ENCODE data around the gene MSI2.

MSI2 gene

DNA sequence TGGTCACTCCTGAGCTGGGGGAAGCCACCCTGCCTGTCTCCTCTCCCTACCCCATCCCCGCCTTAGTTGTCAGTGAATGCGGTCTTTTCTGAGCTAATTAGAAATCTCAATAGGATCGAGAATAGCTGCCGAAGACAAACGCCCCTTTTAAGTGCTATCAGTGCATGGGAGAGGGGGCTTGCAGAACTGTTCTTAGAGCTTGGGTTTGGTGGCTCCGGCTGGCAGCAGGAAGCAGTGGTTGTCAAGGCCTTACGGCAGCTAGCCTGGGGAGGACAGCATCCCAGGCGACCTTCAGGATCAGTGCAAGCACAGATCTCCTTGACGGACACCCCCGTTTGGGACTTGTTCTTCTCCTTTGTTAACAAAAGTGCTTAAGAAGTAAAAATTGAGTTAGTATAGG lies 293.7 kb downstream of the MSI2 start:
- DNase-seq, result no peak

DNA sequence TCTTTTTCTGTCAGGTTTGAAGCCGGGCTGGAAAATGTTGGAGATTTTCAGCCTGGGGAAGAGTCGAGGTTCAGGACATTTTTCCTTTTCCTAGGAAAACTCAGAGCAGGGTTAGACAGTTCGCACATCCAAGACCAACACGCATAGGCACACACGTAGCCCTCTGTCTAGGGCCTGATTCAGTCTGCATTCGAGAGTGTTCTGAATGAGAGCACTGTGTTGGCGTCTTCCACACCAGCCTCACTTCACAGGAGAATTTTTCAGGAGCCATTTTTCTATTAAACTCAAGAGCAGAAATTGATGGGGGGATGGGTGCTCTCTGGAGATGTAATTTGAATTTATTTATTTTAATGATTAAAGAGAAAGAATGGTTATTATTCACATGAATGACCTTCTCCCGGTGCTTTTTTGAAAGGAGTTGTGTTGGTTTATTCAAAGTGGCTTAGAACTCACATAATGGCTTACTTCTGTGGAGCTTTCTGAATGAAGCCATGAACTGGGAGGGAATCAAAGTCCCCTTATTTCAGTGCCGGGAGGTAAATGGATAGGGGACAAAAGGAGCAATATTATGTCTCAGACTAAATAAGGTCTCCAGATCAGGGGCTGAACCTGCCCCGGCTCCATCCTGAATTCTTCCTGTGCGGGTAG lies 294.5 kb downstream of the MSI2 start:
- DNase-seq, result no peak

DNA sequence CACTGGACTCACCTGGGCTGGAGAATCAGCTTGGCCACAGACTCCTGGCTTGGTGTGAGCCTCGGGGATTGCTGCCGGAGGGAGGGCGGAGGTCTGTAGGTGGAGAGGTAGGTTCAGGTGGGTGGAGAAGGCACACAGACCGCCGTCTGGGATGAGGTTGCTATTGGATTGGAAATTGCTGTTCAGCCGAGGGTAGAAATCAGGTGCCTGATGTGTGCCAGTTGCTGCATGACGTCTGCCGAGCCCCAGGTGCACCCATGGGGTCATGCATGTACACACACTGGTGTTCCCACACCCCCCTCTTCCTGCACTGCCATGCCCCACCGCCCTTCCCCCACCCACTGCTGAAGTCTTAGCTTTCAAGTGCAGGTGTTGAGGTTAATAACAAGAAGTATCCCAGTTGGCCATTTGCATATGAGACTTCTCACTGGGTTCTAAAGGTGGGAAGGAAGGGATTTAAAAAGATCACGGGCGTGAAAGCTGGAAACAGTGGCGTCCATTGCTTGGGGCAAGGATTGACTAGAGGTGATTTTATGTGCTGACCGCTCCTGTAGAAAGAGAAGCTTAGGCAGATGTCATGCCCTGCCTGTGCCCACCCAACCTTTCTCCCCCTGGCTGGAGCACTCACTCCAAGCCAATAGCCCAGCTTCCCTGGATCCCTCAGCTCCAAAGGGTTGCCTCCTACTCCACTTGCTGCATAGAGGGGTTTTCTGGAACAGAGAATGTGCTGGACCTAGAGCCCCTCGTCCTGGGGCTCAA lies 295.2 kb downstream of the MSI2 start:
- DNase-seq, result peak; percentile 11

DNA sequence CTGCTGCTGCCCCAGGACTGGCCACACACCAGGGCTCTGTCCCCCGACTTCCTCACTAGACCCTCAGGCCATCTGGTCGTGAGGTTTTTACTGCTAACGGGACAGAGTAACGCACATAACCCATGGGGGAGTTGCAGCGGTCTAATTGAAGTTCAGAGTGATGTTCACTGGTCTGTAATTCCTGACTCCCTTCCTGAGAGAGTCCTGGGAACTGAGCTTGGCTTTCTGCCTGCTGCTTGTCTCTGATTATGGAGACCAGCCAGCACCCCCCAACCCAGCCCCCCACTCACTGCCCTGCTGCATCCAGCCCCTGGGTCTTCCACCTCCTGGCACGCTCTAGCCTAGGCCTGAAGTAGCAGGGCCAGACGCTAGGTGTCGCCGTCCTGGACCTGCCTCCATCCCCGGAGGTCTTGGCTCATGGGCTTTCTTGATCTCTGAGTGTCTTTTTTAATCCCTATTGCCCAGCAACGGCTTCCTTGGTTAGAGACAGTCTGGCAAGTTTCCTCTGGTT lies 295.8 kb downstream of the MSI2 start:
- peak; percentile 41 for DNase-seq

DNA sequence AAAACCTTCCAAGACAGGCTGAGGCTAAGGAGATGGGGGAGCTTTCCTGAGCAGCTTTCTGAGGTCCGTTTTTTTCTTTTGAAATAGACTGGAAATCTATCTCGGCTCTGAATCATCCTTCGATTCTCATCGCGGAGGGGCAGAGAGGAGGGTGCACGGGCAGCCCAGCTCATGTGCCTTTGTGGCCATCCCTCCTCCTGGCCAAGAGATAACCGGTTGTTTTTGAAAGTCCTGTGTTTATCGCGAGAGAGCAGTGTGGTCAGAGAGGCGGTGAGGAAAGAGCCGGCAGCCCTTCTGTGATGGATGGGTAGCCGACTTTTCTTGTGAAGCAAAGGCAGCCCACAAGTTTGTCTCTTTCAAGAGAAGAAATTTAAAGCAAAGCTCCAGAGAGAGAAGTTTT lies 297.2 kb downstream of the MSI2 start:
- DNase-seq, result no peak

DNA sequence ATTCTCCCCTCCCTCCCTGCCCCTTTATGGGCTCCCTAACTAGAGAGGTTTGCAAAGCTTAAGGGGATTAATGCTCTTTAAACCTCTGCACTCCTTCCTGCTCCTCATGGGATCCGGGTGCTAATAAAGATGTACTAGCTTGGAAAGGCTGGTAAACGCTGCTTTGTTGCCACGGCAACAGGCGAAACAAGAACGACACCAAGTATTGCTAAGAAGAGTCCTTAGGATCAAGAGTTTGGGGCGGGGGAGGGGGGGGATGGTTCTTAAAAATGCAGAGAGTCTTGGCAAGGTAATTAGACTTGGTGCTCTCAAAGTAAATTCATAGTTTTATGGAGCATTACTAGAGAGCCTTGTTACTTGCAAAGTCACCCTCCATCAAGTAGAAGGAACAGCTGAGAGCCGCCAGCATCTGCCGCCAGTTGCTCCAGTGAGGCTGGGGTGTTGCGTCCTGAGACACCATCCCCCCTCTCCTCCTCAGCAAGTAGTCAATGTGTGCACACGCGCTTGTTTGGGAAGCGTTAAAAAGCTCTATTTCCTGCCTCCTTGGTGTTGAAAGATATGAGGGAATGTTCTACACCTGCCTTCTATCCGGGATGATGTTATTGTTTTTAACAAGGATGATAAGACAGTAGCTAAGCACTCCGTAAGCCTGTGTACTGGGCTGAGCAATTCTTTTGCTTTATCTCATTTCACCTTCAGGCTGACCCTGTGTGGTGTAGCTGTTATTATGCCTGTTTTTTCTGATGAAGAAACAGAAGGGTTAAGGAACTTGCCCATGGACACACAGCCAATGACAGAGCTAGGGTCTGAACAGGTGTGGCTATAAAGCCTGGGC lies 297.9 kb downstream of the MSI2 start:
- no peak for DNase-seq

DNA sequence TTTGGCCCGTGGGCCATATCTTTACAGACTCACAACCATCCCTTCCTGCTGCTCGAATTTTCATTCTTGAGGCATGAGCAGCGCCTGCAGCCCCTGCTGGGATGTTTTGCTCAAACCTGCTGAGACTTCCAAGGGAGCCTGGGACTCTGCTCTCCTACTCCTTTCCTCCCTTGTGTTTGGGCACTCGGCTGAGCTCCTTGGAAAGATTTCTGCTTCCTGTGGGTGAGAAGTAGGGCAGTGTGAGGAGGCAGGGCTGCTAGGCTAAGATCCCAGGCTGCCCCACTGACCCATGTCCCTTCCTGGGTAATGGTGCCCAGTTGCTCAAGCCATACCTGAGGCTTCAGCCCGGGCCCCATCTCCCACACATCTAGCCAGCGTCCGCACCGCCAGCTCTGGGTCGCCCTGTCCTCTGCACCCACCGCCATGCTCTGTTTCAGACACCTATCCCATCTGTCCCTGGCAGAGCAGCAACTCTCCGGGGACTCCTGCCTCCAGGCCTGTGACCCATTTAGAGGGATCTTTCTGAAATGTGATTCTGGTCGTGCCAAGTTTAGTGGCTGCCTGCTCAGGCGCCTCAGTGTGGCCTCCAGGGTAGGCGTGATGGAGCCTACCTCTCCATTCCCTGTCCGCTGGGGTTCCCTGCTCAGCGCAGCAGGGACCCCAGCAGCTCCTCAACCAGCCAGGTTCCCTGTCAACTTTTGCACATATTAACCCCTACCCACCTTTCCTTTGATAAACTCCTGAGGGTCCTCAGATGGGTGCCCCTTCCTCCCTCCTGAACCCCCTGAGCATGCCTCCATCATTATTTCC lies 298.7 kb downstream of the MSI2 start:
- no peak for DNase-seq

DNA sequence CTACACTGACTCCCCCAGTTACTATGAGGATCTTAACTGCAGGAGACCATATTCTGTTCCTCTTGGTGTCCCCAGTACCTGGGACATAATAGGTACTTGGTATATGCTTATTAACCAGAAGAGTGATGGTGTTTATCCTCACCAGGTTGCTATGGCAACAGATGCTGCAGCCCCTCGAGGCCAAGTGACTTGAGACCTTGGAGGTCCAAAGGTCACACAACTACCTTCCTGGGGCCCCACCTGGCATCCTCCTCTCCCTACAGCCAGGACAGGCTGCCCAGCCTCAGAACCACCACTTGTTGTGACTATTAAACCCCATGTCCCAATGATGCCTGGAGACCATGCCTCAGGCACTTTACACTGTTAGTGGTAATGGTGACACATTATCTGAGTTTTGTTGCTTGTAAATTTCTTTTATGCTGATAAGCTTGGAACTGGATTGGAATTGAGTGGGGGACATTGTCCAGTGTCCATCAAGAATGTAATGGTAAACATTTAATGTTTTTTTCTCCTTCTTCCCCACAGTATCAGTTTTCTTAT lies 299.4 kb downstream of the MSI2 start:
- DNase-seq, result no peak

DNA sequence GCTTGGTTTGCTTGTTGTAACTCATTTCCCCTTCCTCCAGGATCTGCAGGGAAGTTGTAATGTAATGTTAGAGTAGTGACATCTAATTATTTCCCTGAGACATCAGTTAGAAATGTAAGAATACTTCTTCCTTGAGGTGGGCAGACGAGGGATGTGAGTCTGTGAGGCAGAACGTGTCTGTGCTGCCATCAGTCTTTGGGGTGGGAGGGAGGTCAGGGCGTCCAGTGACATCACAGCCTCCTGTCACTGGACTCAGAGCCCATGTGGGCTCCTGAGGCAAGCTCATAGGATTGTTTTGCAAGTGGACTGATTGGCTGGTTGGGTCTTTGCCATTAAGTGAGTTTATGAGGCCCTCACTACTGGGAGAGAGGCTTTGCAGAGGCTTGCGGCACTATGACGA lies 300.0 kb downstream of the MSI2 start:
- DNase-seq, result no peak

DNA sequence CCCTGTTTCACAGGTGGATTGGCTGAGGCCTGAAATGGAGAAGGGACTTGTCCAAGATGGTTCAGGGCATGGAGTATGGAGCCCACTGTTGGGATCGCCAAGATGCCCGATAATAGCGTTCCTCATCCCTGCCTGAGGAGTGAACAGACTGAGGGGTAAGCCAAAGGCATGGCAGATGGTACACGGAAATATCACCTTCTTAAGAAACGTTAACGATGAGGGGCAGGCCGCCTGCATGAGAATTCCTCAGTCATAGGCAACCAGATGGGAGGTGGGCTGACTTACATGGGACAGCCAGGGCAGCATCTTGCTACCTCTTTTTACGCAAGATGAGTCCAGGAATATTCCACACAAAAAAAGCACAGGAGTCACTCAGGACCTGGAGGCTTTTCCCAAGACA lies 300.7 kb downstream of the MSI2 start:
- no peak for DNase-seq

DNA sequence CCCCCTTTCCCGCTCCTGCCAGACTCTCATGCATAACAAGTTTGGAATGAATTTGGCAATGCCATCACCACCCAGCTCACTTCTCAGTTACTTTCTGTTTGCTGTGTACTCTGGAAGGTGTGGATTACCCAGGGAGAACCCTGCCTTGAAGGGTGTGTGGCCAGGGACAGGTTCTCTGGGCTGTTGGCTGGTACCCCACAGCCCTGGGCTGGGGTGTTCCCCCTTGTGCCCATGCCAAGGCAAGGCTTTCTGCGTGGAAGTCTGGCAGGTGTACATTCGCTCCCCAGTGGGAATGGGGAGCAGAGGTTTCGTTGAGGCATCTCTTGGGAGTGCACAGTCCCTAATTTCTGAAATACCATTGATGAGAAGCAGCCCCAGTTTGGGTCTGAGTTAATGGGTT lies 301.1 kb downstream of the MSI2 start:
- DNase-seq, result no peak

DNA sequence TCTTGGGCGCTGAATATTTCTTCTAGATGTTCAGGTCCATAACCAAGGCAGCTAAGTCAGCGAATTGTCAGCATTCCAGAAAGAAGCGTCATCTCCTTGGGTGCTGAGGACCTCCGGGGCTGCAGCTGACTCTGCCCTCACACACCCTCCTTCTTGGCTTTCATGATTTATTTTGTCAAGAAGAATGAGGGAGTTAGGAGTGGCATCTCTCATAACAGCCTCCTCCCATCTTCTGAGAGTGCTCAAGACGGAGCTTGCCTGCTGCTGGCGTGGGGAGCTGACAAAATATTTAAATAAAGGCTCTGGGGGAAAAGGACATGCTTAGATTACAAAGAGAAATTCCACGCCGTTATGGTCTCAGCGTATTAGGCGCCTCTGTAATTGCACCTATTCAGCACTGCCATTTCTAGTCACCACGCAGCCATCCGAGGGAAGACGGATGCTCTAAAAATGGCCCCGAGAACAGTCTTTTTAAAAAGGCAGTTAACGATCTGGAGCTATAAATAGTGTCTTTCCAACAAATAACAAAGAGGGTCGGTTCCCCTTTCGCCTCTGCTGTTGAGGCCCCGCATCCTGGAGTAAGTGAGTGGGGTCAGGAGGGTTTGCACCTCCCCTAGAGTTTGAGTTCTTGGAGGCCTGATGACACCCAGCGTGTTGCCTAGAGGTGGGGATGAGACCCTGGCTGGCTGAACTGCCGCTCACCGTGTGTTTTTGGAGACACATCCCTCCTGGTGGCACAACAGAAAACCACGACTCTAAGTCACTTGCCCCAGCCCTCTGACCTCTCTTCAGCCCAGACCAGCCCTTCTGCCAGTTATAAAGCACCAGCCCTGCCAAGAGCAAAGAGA lies 301.7 kb downstream of the MSI2 start:
- no peak for DNase-seq

DNA sequence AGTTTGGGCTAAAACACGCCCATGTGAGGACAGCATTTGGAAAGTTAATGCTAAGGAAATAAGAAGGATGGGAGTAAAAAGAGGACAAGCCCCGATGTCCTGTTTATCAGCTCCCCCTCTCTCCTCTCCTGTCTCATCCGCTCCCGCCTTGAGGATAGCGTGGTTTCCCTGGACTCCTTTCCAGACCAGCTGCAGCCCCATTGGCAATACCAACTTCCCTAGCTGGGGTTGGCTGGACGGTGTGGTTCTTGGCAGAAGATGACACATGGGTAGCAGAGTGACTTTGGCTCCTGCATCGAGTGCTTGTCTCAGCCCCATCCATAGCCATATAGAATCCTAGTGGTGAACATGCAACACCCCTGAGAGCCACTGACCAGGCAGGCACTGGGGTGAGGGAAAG lies 302.9 kb downstream of the MSI2 start:
- DNase-seq, result no peak

DNA sequence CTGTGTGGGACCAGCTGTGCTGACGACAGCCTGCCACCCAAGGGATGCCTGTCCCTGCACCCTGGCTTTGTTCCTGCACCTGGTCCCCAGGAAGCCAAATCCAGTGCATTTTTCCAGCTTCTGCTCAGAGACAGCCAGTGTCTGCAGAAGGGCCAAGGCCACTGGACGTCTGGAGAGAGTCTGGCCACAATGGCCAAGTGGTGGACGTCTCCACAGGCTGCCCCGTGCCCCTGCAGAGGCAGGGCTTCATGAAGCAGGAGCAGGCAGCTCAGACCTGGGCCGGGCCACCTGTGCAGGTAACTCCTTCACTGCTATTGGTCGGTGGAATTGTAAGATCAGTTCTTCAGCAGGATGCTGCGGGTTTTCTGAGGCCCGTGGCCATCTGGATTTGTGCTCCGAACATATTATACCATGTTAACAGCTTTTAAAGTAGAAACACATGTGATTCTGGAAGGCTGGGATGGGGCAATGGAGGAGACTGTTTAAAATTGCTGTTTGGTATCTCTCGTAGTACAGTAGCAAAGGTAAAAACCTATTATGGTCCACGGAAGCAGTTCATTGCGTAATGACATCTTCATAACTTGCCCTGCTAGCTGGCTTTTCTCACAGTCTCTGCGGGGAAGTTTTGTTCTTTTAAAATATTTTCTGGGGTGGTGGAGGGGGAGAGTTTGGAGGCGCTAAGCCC lies 303.5 kb downstream of the MSI2 start:
- DNase-seq, result no peak

DNA sequence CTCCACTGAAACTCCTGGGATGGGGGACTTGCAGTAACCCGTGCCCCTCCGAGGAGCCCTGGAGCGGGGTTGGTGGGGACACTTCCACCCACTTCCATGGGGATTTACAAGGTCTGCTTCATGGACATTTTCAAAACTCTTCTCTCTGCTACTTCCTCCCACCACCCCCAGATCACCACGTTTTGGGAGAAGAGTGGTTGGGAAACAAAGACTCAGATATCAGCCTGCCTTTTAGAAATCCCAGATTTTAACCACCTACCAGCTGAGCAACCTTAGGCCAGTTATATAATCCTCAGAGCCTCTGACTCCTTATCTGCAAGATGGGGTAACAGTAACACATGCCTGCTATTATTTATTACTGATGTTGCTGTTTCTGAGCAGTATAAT lies 304.0 kb downstream of the MSI2 start:
- DNase-seq, result no peak

DNA sequence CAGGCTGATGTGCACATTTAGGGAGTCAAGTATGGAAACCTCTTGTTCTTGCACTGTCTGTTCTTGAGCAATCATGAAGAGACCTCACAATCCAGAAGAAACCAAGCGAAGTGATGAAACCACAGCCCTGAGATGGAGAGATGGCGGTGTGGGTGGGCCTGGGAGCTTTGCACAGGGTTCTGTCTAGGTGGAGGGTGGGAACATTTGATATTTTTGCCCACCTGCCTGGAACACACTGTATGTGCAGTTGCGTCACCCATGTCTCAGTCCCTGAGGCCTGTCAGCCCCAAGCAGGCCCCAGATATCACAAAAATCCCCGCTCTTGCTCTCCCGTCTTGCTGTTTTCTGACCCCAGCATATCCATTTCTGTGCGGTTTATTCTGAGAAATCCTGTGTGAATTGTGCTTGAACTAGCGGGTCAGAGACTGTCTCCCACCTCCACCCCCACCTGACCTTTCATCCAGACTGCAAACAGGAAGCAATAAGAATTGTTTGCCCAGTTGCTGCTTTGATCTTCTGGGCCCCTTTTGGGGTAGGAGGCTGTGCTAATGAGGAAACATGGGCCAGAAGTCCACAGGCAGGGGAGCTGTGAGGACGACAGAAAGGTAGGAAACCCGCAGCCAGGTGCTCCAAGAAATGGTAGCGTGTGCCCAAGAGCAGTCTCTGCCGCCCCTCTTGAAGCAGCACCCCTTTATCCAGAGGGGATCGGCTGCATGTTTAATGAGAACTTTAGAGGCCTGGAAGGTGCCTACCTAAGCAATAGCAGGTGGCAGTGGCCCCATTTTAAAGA lies 304.9 kb downstream of the MSI2 start:
- DNase-seq, result no peak

DNA sequence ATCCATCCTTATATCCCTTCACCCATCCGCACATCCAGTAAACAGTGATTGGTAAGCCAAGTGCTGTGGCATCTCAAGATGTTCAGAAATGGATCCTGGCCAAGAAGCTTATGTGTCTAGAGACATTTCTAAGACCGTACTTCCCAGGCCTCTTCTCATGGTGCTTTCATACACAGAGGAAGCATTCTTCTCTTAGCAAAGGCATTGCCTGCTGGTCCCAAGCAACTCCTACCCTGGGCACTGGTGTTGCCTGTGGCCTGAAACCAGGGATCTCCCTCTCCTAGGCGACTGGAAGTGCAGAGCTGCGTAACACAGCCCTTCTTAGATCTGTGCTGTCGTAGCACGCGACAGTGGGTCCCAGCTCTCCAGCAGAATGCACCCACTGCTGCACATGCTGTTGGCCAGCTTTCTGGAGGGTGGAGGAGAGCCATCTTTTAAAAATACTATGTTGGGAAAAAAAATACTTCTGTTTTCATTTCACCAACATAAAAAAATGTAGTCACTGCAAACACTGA lies 305.9 kb downstream of the MSI2 start:
- DNase-seq, result no peak

DNA sequence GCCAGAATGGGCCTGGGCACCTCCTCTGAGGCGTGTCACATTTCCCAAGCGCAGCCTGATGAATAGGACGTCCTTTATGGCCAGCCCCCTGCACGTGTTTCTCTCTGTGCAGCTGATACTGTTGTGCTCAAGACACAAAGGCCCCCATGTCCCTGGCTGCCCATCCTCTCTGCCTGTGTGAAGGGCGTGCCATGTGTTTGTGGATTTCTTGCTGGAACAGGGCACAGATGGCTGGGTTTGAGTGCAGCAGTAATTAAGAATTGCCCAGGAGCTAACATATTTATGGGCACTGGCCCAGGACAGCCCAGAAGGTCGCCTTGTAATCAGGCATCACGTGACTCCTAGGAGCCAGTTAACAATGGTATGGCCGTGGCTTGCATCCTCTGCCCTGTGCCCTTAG lies 307.6 kb downstream of the MSI2 start:
- no peak for DNase-seq

DNA sequence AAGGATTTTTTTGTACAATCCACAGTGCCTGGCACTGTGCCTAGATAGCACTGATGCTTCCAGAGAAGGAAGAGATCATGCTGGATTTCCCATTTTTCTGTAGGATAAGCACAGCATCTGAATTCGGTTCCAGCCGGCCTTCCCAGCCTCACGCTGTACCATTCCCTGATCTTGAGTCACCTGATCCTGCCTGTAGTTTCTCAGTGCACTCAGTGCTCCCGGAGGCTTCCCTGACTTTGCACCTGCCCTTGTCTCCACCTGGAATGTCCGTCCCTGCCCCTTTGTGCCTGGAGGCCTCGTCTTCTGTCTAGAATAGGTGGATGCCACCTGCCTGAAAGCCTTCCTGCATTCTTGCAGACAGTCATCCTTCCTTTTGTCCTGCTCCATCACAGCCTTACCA lies 308.9 kb downstream of the MSI2 start:
- no peak for DNase-seq

DNA sequence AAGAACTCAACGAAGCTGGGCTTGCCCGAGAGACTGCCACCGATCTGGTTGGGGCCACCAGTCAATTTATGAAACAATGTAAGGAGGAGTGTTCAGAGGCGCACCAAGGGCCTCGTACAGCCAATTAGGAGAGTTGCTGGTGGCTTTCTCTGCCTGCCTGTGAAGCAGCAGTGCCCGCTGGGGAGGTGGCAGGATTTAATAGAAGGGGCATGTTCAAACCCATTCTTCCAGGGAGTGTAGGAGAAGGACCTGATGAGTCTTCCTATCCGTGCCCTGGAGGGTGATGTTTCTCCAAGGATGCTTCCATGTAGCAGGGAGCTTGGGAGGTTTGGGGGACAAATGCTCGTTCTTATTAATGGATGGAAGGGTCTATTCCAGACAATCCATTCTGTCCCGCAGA lies 310.4 kb downstream of the MSI2 start:
- DNase-seq, result no peak

Measured in stimulated activated CD4-positive, alpha-beta T cell treated with anti-CD3 and anti-CD28 coated beads, Interleukin-15, amount 100 ng/mL, for 24 hours (primary cell).